Adrenal gland (tissue), 5 donors: Measurements from ENCODE around the gene EZH2.

Source experiments
- CTCF ChIP-seq, 6 experiments: fragments of 450-650 bp in 4 of 6; fragments of 200-600 bp in 2 of 6; sonication (generic) in 1 of 6; IDR thresholded peaks; 1 replicate in 5 of 6; 2 replicates in 1 of 6; pipeline versions ENCODE4 v1.5.1 to v1.8.0; 2016 to 2021; ENCODE audit warnings: antibody characterized with exemption in 6 of 6, mild to moderate bottlenecking in 2 of 6, moderate library complexity in 1 of 6
- POLR2A ChIP-seq, 2 donors: fragments of 450-650 bp; IDR thresholded peaks; one replicate each; pipeline ENCODE4 v1.6.1; 2017; ENCODE audit warnings: antibody characterized with exemption in 2 of 2, mild to moderate bottlenecking in 2 of 2, moderate library complexity in 1 of 2
- donor health status: DM: no; HTN: no; CAD: no.

GRCh38 chr7:148828965-148829364 lies 55.1 kb downstream of the EZH2 start:
- TF ChIP-seq POLR2A (IDR thresholded peaks at IDR 0.05), result no peak
- no peak for TF ChIP-seq CTCF (IDR thresholded peaks at IDR 0.05)
